Measurements from ENCODE around the gene CERK. TPM values are rescaled to one million over a fixed set of nuclear protein-coding genes. Genes with fewer than 3 reads are reported as not detected.
A peak's percentile ranks its signal among the peaks of the same experiment; 100 is the strongest.

CERK gene
- total and polyA plus RNA-seq, 2 of the 13 experiments (the other 11 are each of a cell fraction or from before 2014, with no cell fraction given) = 40.3 to 41.9 TPM

- Histone ChIP-seq H3K4me2 (ENCODE audit: low read depth, low read length) (peak overlapping the region; percentile 90), H4K20me1 (ENCODE audit: insufficient read depth, low read length) (no peaks in the 10 kb centered on the region), H3K9ac (ENCODE audit: insufficient read depth, low read depth, low read length) (no peak overlapping the region; the same call in 1 of the 2 replicates), H3K4me3 (replicated peaks in 1 of 3; ENCODE audit: insufficient read depth in 1 of 3, low read depth in 2 of 3, low read length in 3 of 3) (peak overlapping the region in 1 of 3 experiments; percentile 19; a peak in 1 of 6 replicates), H2AFZ (ENCODE audit: low read length) (no peak overlapping the region), H3K9me3 (ENCODE audit: low read length) (no peaks in the 10 kb centered on the region), H3K4me1 (ENCODE audit: insufficient read depth, low read length) (peaks cover 46% of the 10 kb centered on the region), H3K27me3 (ENCODE audit: control insufficient read depth in 1 of 2, insufficient read depth in 2 of 2, low read length in 2 of 2) (no peaks in the 10 kb centered on the region; a peak in 2 of 5 replicates), H3K36me3 (replicated peaks in 1 of 2; ENCODE audit: control insufficient read depth in 1 of 2, insufficient read depth in 2 of 2, low read length in 2 of 2) (peaks cover 0 to 1% of the 10 kb centered on the region in 2 experiments; a peak in 1 of 5 replicates), H3K27ac (ENCODE audit: extremely low read length, insufficient read depth, low read length) (peak overlapping the region; percentile 11), H3K79me2 (ENCODE audit: insufficient read depth, low read length) (peaks cover 69% of the 10 kb centered on the region)
- FAIRE-seq (no peak), ATAC-seq (no peak), DNase-seq (ENCODE audit: low spot score) (no peak)
- intact Hi-C loops (cut with micrococcal nuclease; ENCODE audit: unreplicated experiment) = no loop called here
- no TSS peak for BruUV-seq (replicated peaks)
- WGBS (ENCODE audit: low lambda C conversion rate) = 76% methylated on average over 6 of the region's 6 CpGs
- in situ Hi-C loops (cut with HindIII; ENCODE audit: extremely low pct_ligation_motif_present, low pct_unique_long_range_greater_than_20kb) = no loop called here
- POLR2A ChIA-PET = interaction anchor here (5.4 kb wide), 1 partner anchor 11 kb away, joined by 144 read pairs; no protein-coding TSS in a partner anchor
- CTCF ChIA-PET (ENCODE audit: low intra/inter-chr PET ratio, low total read pairs) = no interaction called here
- TF ChIP-seq SOX6 (IDR thresholded peaks at IDR 0.05) = no peak
- TF ChIP-seq SOX6 (CRISPR knock-in tag; IDR thresholded peaks at IDR 0.05) = no peak
- no peak for TF ChIP-seq ZNF619 (CRISPR knock-in tag; IDR thresholded peaks at IDR 0.05)
- TF ChIP-seq, protein P1, sequence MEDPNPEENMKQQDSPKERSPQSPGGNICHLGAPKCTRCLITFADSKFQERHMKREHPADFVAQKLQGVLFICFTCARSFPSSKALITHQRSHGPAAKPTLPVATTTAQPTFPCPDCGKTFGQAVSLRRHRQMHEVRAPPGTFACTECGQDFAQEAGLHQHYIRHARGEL (CRISPR knock-in tag; IDR thresholded peaks at IDR 0.05) = no peak
- TF ChIP-seq ZNF547 (CRISPR knock-in tag; IDR thresholded peaks at IDR 0.05) = no peak
- TF ChIP-seq, protein P2, sequence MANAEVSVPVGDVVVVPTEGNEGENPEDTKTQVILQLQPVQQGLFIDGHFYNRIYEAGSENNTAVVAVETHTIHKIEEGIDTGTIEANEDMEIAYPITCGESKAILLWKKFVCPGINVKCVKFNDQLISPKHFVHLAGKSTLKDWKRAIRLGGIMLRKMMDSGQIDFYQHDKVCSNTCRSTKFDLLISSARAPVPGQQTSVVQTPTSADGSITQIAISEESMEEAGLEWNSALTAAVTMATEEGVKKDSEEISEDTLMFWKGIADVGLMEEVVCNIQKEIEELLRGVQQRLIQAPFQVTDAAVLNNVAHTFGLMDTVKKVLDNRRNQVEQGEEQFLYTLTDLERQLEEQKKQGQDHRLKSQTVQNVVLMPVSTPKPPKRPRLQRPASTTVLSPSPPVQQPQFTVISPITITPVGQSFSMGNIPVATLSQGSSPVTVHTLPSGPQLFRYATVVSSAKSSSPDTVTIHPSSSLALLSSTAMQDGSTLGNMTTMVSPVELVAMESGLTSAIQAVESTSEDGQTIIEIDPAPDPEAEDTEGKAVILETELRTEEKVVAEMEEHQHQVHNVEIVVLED (CRISPR knock-in tag; IDR thresholded peaks at IDR 0.05; ENCODE audit: borderline replicate concordance) = no peak
- TF ChIP-seq FOXK2 (IDR thresholded peaks at IDR 0.05) = no peak
- TF ChIP-seq ZSCAN22 (CRISPR knock-in tag; IDR thresholded peaks at IDR 0.05) = no peak
- no peak for TF ChIP-seq HDAC1 (CRISPR knock-in tag; IDR thresholded peaks at IDR 0.05)
- TF ChIP-seq, protein P3, sequence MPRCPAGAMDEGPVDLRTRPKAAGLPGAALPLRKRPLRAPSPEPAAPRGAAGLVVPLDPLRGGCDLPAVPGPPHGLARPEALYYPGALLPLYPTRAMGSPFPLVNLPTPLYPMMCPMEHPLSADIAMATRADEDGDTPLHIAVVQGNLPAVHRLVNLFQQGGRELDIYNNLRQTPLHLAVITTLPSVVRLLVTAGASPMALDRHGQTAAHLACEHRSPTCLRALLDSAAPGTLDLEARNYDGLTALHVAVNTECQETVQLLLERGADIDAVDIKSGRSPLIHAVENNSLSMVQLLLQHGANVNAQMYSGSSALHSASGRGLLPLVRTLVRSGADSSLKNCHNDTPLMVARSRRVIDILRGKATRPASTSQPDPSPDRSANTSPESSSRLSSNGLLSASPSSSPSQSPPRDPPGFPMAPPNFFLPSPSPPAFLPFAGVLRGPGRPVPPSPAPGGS (CRISPR knock-in tag; IDR thresholded peaks at IDR 0.05) = no peak
- no peak for TF ChIP-seq MED13 (CRISPR knock-in tag; IDR thresholded peaks at IDR 0.05)
- no peak for TF ChIP-seq ZNF703 (CRISPR knock-in tag; IDR thresholded peaks at IDR 0.05; ENCODE audit: borderline replicate concordance)
- TF ChIP-seq NFYC (CRISPR knock-in tag; IDR thresholded peaks at IDR 0.05) = no peak
- no peak for TF ChIP-seq PLRG1 (conservative IDR thresholded peaks at IDR 0.05)
- TF ChIP-seq ZNF639 (CRISPR knock-in tag; conservative IDR thresholded peaks at IDR 0.05) = no peak
Measured at GRCh38 chr22:46764140-46764680, 26.2 kb upstream of the CERK start.

All from HepG2 (cell line).